Measurements from ENCODE around the gene TNPO2.

TNPO2 gene

GRCh38 chr19:12660980-12661379 lies 62.8 kb downstream of the TNPO2 start:
- no peak for TF ChIP-seq CTCF (IDR thresholded peaks at IDR 0.05)
- Histone ChIP-seq H3K27ac (no peak overlapping the region), H3K4me1 (ENCODE audit: control insufficient read depth in 1 of 2, insufficient read depth in 1 of 2, low read depth in 1 of 2, low read length in 1 of 2) (peaks cover 20 to 24% of the 10 kb centered on the region in 2 experiments), H3K27me3 (no peaks in the 10 kb centered on the region), H3K36me3 (peaks cover 91% of the 10 kb centered on the region), H3K4me3 (ENCODE audit: low read depth in 1 of 2, low read length in 1 of 2) (no peak overlapping the region), H3K9me3 (no peaks in the 10 kb centered on the region)

GRCh38 chr19:12657966-12658365 lies 65.8 kb downstream of the TNPO2 start:
- Histone ChIP-seq H3K4me1 (ENCODE audit: control insufficient read depth in 1 of 2, insufficient read depth in 1 of 2, low read depth in 1 of 2, low read length in 1 of 2) (no peaks in the 10 kb centered on the region), H3K9me3 (no peaks in the 10 kb centered on the region), H3K36me3 (peaks cover 100% of the 10 kb centered on the region), H3K4me3 (ENCODE audit: low read depth in 1 of 2, low read length in 1 of 2) (no peak overlapping the region), H3K27me3 (no peaks in the 10 kb centered on the region), H3K27ac (no peak overlapping the region)
- TF ChIP-seq CTCF (IDR thresholded peaks at IDR 0.05), result no peak

- no peak for TF ChIP-seq CTCF (IDR thresholded peaks at IDR 0.05)
- peaks cover 99% of the 10 kb centered on the region for H3K36me3 ChIP-seq
Measured at GRCh38 chr19:12656899-12657571, 66.7 kb downstream of the TNPO2 start.

GRCh38 chr19:12655546-12655945 lies 68.2 kb downstream of the TNPO2 start:
- H3K27ac ChIP-seq, result no peak overlapping the region
- H3K4me3 ChIP-seq (ENCODE audit: low read depth in 1 of 2, low read length in 1 of 2), result no peak overlapping the region
- H3K9me3 ChIP-seq, result no peaks in the 10 kb centered on the region
- no peaks in the 10 kb centered on the region for H3K4me1 ChIP-seq (ENCODE audit: control insufficient read depth in 1 of 2, insufficient read depth in 1 of 2, low read depth in 1 of 2, low read length in 1 of 2)
- no peak for TF ChIP-seq CTCF (IDR thresholded peaks at IDR 0.05)
- no peaks in the 10 kb centered on the region for H3K27me3 ChIP-seq
- H3K36me3 ChIP-seq, result peaks cover 99% of the 10 kb centered on the region

More at GRCh38 chr19:12656899-12657571, 66.7 kb downstream of the TNPO2 start:
- H3K4me1 ChIP-seq (ENCODE audit: control insufficient read depth in 1 of 2, insufficient read depth in 1 of 2, low read depth in 1 of 2, low read length in 1 of 2), result no peaks in the 10 kb centered on the region
- no peak overlapping the region for H3K27ac ChIP-seq
- no peaks in the 10 kb centered on the region for H3K27me3 ChIP-seq
- H3K9me3 ChIP-seq, result no peaks in the 10 kb centered on the region
- no peak overlapping the region for H3K4me3 ChIP-seq (ENCODE audit: low read depth in 1 of 2, low read length in 1 of 2)

GRCh38 chr19:12652219-12652618 lies 71.5 kb downstream of the TNPO2 start:
- Histone ChIP-seq H3K27ac (no peak overlapping the region), H3K4me1 (ENCODE audit: control insufficient read depth in 1 of 2, insufficient read depth in 1 of 2, low read depth in 1 of 2, low read length in 1 of 2) (peaks cover 7 to 9% of the 10 kb centered on the region in 2 experiments), H3K36me3 (peaks cover 93% of the 10 kb centered on the region), H3K9me3 (no peaks in the 10 kb centered on the region), H3K4me3 (ENCODE audit: low read depth in 1 of 2, low read length in 1 of 2) (no peak overlapping the region), H3K27me3 (no peaks in the 10 kb centered on the region)
- no peak for TF ChIP-seq CTCF (IDR thresholded peaks at IDR 0.05)
